DND-41 (cell line): ENCODE data around the gene FAM118B.

Source experiments
- CTCF ChIP-seq: IDR thresholded peaks from 2 replicates; pipeline ENCODE4 v1.5.1; 2012; ENCODE audit warnings: borderline replicate concordance, low read length, moderate library complexity, mild to moderate bottlenecking; ENCODE audit not compliant: poor library complexity, severe bottlenecking; ENCODE audit errors: extremely low read depth
- EZH2 ChIP-seq: IDR thresholded peaks from 3 replicates; pipeline ENCODE4 v1.6.1; 2012; ENCODE audit warnings: borderline replicate concordance, low read depth, mild to moderate bottlenecking, moderate library complexity, low read length, inconsistent platforms; ENCODE audit not compliant: severe bottlenecking

- TF ChIP-seq CTCF (no peak), EZH2 (no peak)
Measured at GRCh38 chr11:126174816-126175215, 36.8 kb upstream of the FAM118B start.
